GM19193 (cell line): ENCODE results near the gene PCGF5.

ENCODE experiments used
- POLR2A ChIP-seq: IDR thresholded peaks from 4 replicates; pipeline ENCODE4 v1.6.1; 2011; ENCODE audit not compliant: insufficient read depth, insufficient read length; ENCODE audit errors: extremely low read depth

Gene PCGF5

GRCh38 chr10:91201213-91201996, 19.1 kb upstream of the PCGF5 start:
- TF ChIP-seq POLR2A: no peak

GRCh38 chr10:91206427-91206826, 14.0 kb upstream of the PCGF5 start:
- no peak for TF ChIP-seq POLR2A

- no peak for TF ChIP-seq POLR2A
Observed at GRCh38 chr10:91206837-91207474, 13.5 kb upstream of the PCGF5 start.

GRCh38 chr10:91208642-91209041, 11.8 kb upstream of the PCGF5 start:
- no peak for TF ChIP-seq POLR2A

- TF ChIP-seq POLR2A: no peak
Observed at GRCh38 chr10:91210014-91210413, 10.4 kb upstream of the PCGF5 start.

GRCh38 chr10:91210435-91210834, 10.0 kb upstream of the PCGF5 start:
- no peak for TF ChIP-seq POLR2A

- no peak for TF ChIP-seq POLR2A
Observed at GRCh38 chr10:91211675-91212074, 8.8 kb upstream of the PCGF5 start.

- TF ChIP-seq POLR2A: no peak
Observed at GRCh38 chr10:91214911-91215310, 5.6 kb upstream of the PCGF5 start.

- TF ChIP-seq POLR2A: no peak
Observed at GRCh38 chr10:91215384-91215783, 5.1 kb upstream of the PCGF5 start.

GRCh38 chr10:91219371-91220193, 881 bp upstream of the PCGF5 start:
- no peak for TF ChIP-seq POLR2A

GRCh38 chr10:91220954-91221675, 652 bp downstream of the PCGF5 start:
- no peak for TF ChIP-seq POLR2A

- no peak for TF ChIP-seq POLR2A
Observed at GRCh38 chr10:91226093-91226492, 5.6 kb downstream of the PCGF5 start.

- no peak for TF ChIP-seq POLR2A
Observed at GRCh38 chr10:91227576-91227975, 7.1 kb downstream of the PCGF5 start.

GRCh38 chr10:91229683-91230082, 9.2 kb downstream of the PCGF5 start:
- no peak for TF ChIP-seq POLR2A

- TF ChIP-seq POLR2A: no peak
Observed at GRCh38 chr10:91238191-91238590, 17.7 kb downstream of the PCGF5 start.
